NCI-H1048 (cell line): Measurements from ENCODE around the gene OTUB1.

ENCODE experiments used
- DNase-seq: peaks from one replicate; lab custom pipeline; 2025; lab: John Stamatoyannopoulos, UW

The OTUB1 gene

GRCh38 chr11:64007160-64007628, 21.0 kb downstream of the OTUB1 start:
- DNase-seq = no peak

- no peak for DNase-seq
Measured at GRCh38 chr11:64007629-64008282, 21.5 kb downstream of the OTUB1 start.

GRCh38 chr11:64008283-64008913, 22.2 kb downstream of the OTUB1 start:
- DNase-seq = no peak

GRCh38 chr11:64008914-64009633, 22.8 kb downstream of the OTUB1 start:
- no peak for DNase-seq

- no peak for DNase-seq
Measured at GRCh38 chr11:64009710-64010109, 23.5 kb downstream of the OTUB1 start.

GRCh38 chr11:64010783-64011182, 24.5 kb downstream of the OTUB1 start:
- DNase-seq = no peak

GRCh38 chr11:64011371-64011770, 25.1 kb downstream of the OTUB1 start:
- no peak for DNase-seq

- no peak for DNase-seq
Measured at GRCh38 chr11:64013141-64013896, 27.1 kb downstream of the OTUB1 start.

GRCh38 chr11:64014356-64014755, 28.1 kb downstream of the OTUB1 start:
- no peak for DNase-seq

GRCh38 chr11:64015510-64015909, 29.3 kb downstream of the OTUB1 start:
- no peak for DNase-seq

- no peak for DNase-seq
Measured at GRCh38 chr11:64015935-64016845, 30.0 kb downstream of the OTUB1 start.

GRCh38 chr11:64017945-64018224, 31.6 kb downstream of the OTUB1 start:
- no peak for DNase-seq

GRCh38 chr11:64018310-64018709, 32.1 kb downstream of the OTUB1 start:
- DNase-seq = no peak

GRCh38 chr11:64019106-64020037, 33.1 kb downstream of the OTUB1 start:
- DNase-seq = no peak

GRCh38 chr11:64020976-64021756, 34.9 kb downstream of the OTUB1 start:
- no peak for DNase-seq

GRCh38 chr11:64021757-64022093, 35.5 kb downstream of the OTUB1 start:
- no peak for DNase-seq

GRCh38 chr11:64022125-64022784, 36.0 kb downstream of the OTUB1 start:
- DNase-seq = no peak

GRCh38 chr11:64023712-64024710, 37.8 kb downstream of the OTUB1 start:
- no peak for DNase-seq
